ENCODE data around the gene MSL1.
"Not testable (repeated sequence)": the region's sequence is repeated elsewhere in the genome, so short reads cannot be mapped to it uniquely, and the experiment has no call there.

Gene MSL1

GRCh38 chr17:40130352-40131042 lies 8.7 kb downstream of the MSL1 start:
- no peak for DNase-seq

GRCh38 chr17:40134184-40134583 lies 12.4 kb downstream of the MSL1 start:
- no peak for DNase-seq

GRCh38 chr17:40135817-40136216 lies 14.0 kb downstream of the MSL1 start:
- DNase-seq: no peak

GRCh38 chr17:40139566-40140058 lies 17.8 kb downstream of the MSL1 start:
- no peak for DNase-seq

- not testable (repeated sequence) for DNase-seq
Observed at GRCh38 chr17:40143166-40143565, 21.4 kb downstream of the MSL1 start.

- no peak for DNase-seq
Observed at GRCh38 chr17:40145476-40145875, 23.7 kb downstream of the MSL1 start.

- no peak for DNase-seq
Observed at GRCh38 chr17:40148527-40148926, 26.8 kb downstream of the MSL1 start.

GRCh38 chr17:40150276-40150675 lies 28.5 kb downstream of the MSL1 start:
- no peak for DNase-seq

- no peak for DNase-seq
Observed at GRCh38 chr17:40151414-40151963, 29.7 kb downstream of the MSL1 start.

GRCh38 chr17:40153603-40154236 lies 31.9 kb downstream of the MSL1 start:
- DNase-seq: no peak

GRCh38 chr17:40157973-40158372 lies 36.2 kb downstream of the MSL1 start:
- DNase-seq: no peak

GRCh38 chr17:40158438-40159013 lies 36.8 kb downstream of the MSL1 start:
- no peak for DNase-seq

- no peak for DNase-seq
Observed at GRCh38 chr17:40159456-40159855, 37.7 kb downstream of the MSL1 start.

- no peak for DNase-seq
Observed at GRCh38 chr17:40167685-40168261, 46.0 kb downstream of the MSL1 start.

GRCh38 chr17:40168262-40168832 lies 46.6 kb downstream of the MSL1 start:
- peak; percentile 34 for DNase-seq

GRCh38 chr17:40170325-40170724 lies 48.6 kb downstream of the MSL1 start:
- no peak for DNase-seq

- no peak for DNase-seq
Observed at GRCh38 chr17:40171750-40172149, 50.0 kb downstream of the MSL1 start.

GRCh38 chr17:40173091-40173777 lies 51.5 kb downstream of the MSL1 start:
- DNase-seq: no peak

- DNase-seq: no peak
Observed at GRCh38 chr17:40173778-40174135, 52.0 kb downstream of the MSL1 start.

GRCh38 chr17:40174514-40174913 lies 52.7 kb downstream of the MSL1 start:
- no peak for DNase-seq

GRCh38 chr17:40175928-40176753 lies 54.4 kb downstream of the MSL1 start:
- peak; percentile 71 for DNase-seq

- peak; percentile 82 for DNase-seq
Observed at GRCh38 chr17:40176754-40177110, 55.0 kb downstream of the MSL1 start.
